OCI-LY1 (cell line): ENCODE measurements around the gene PRG2.

ENCODE experiments used
- H2AFZ ChIP-seq: fragments of 200-600 bp; sonication (generic), shearing (Covaris generic); 2 replicates; pipeline ENCODE4 v1.6.0; 2014; ENCODE audit warnings: antibody characterized with exemption, mild to moderate bottlenecking, low read length
- H3F3A ChIP-seq: fragments of 200-600 bp; sonication (generic), shearing (Covaris generic); 2 replicates; pipeline ENCODE4 v1.6.0; 2014; ENCODE audit warnings: mild to moderate bottlenecking, antibody characterized with exemption, low read length, moderate library complexity; ENCODE audit not compliant: insufficient read depth
- H3K27ac ChIP-seq: fragments of 200-600 bp; sonication (generic); 2 replicates; pipeline ENCODE4 v1.5.1; 2014; ENCODE audit warnings: low read length, mixed run types, mild to moderate bottlenecking, low read depth; ENCODE audit not compliant: poor library complexity, severe bottlenecking
- H3K27me3 ChIP-seq: fragments of 200-600 bp; sonication (generic); 2 replicates; pipeline ENCODE4 v1.6.0; 2014; ENCODE audit warnings: antibody characterized with exemption, mild to moderate bottlenecking, low read length, moderate library complexity; ENCODE audit not compliant: insufficient read depth
- H3K36me3 ChIP-seq: fragments of 200-600 bp; sonication (generic); 2 replicates; pipeline ENCODE4 v1.6.1; 2014; ENCODE audit warnings: mild to moderate bottlenecking, antibody characterized with exemption, low read length, moderate library complexity, mixed read lengths; ENCODE audit not compliant: insufficient read depth
- H3K4me1 ChIP-seq: fragments of 200-600 bp; sonication (generic); 2 replicates; pipeline ENCODE4 v1.5.1; 2014; ENCODE audit warnings: mild to moderate bottlenecking, low read length, moderate library complexity; ENCODE audit not compliant: insufficient read depth, severe bottlenecking
- H3K4me2 ChIP-seq: fragments of 200-600 bp; sonication (generic), shearing (Covaris generic); 2 replicates; pipeline ENCODE4 v1.6.1; 2014; ENCODE audit warnings: low read length
- H3K4me3 ChIP-seq: fragments of 200-600 bp; sonication (generic); 2 replicates; pipeline ENCODE4 v1.5.1; 2014; ENCODE audit warnings: low read length, low read depth, mild to moderate bottlenecking, mixed read lengths; ENCODE audit not compliant: poor library complexity, severe bottlenecking
- H3K79me2 ChIP-seq: fragments of 200-600 bp; shearing (Covaris generic); 2 replicates; pipeline ENCODE4 v1.6.1; 2016; ENCODE audit warnings: mixed run types, low read length, mixed read lengths; ENCODE audit not compliant: insufficient read depth
- H3K9ac ChIP-seq: fragments of 200-600 bp; sonication (generic), shearing (Covaris generic); 2 replicates; pipeline ENCODE4 v1.6.1; 2014; ENCODE audit warnings: mild to moderate bottlenecking, low read length, mixed read lengths
- H3K9me2 ChIP-seq: fragments of 200-600 bp; sonication (generic), shearing (Covaris generic); 2 replicates; pipeline ENCODE4 v1.6.1; 2014; ENCODE audit warnings: low read depth, mild to moderate bottlenecking, low read length, mixed read lengths
- H3K9me3 ChIP-seq: fragments of 200-600 bp; shearing (Covaris generic); 2 replicates; pipeline ENCODE4 v1.6.1; 2014; ENCODE audit warnings: low read length, mixed read lengths
- H4K20me1 ChIP-seq: fragments of 200-600 bp; sonication (generic), shearing (Covaris generic); 2 replicates; pipeline ENCODE4 v1.6.0; 2016; ENCODE audit warnings: mild to moderate bottlenecking, low read length; ENCODE audit not compliant: insufficient read depth
- EZH2 ChIP-seq: fragments of 200-600 bp; sonication (generic), shearing (Covaris generic); IDR thresholded peaks from 2 replicates; pipeline ENCODE4 v1.8.0; 2017; ENCODE audit warnings: borderline replicate concordance, mixed run types, mild to moderate bottlenecking, antibody characterized with exemption, low read length, moderate library complexity, mixed read lengths
- TF ChIP-seq, protein P1 (sequence below): fragments of 200-600 bp; sonication (generic), shearing (Covaris generic); IDR thresholded peaks from 2 replicates; pipeline ENCODE4 v1.5.1; 2017; ENCODE audit warnings: mild to moderate bottlenecking, antibody characterized with exemption, low read length, moderate library complexity, mixed read lengths

The PRG2 gene

DNA sequence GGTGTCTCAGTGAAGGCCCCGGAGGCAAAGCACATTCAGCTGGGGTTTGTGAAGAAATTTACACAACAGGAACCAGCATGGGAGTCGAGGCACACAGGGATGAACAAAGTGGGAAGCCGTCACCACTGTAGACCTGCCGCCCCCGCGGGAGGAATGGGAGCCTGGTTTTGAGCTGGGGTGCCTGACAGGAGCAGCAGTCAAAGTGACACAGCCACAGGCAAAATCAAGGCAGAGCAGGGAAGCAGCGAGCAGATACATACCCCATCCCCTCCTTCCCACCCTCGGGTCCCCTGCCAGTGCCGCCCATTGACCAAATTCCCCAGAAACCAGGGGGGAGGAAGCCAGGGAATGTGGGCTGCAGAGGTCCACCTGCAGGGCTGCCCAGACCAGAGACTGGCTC lies 31.5 kb downstream of the PRG2 start:
- no peak overlapping the region for H3K9ac ChIP-seq
- H3K4me1 ChIP-seq: no peaks in the 10 kb centered on the region
- no peaks in the 10 kb centered on the region for H3K27me3 ChIP-seq
- H4K20me1 ChIP-seq: no peaks in the 10 kb centered on the region
- TF ChIP-seq, protein P1, sequence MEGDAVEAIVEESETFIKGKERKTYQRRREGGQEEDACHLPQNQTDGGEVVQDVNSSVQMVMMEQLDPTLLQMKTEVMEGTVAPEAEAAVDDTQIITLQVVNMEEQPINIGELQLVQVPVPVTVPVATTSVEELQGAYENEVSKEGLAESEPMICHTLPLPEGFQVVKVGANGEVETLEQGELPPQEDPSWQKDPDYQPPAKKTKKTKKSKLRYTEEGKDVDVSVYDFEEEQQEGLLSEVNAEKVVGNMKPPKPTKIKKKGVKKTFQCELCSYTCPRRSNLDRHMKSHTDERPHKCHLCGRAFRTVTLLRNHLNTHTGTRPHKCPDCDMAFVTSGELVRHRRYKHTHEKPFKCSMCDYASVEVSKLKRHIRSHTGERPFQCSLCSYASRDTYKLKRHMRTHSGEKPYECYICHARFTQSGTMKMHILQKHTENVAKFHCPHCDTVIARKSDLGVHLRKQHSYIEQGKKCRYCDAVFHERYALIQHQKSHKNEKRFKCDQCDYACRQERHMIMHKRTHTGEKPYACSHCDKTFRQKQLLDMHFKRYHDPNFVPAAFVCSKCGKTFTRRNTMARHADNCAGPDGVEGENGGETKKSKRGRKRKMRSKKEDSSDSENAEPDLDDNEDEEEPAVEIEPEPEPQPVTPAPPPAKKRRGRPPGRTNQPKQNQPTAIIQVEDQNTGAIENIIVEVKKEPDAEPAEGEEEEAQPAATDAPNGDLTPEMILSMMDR: no peak
- TF ChIP-seq EZH2: no peak
- no peak overlapping the region for H3K27ac ChIP-seq
- no peaks in the 10 kb centered on the region for H3K9me3 ChIP-seq
- no peak overlapping the region for H3K4me3 ChIP-seq
- no peaks in the 10 kb centered on the region for H3K79me2 ChIP-seq
- no peaks in the 10 kb centered on the region for H3K9me2 ChIP-seq
- no peaks in the 10 kb centered on the region for H3F3A ChIP-seq
- H3K36me3 ChIP-seq: no peaks in the 10 kb centered on the region
- H2AFZ ChIP-seq: no peak overlapping the region
- no peak overlapping the region for H3K4me2 ChIP-seq

DNA sequence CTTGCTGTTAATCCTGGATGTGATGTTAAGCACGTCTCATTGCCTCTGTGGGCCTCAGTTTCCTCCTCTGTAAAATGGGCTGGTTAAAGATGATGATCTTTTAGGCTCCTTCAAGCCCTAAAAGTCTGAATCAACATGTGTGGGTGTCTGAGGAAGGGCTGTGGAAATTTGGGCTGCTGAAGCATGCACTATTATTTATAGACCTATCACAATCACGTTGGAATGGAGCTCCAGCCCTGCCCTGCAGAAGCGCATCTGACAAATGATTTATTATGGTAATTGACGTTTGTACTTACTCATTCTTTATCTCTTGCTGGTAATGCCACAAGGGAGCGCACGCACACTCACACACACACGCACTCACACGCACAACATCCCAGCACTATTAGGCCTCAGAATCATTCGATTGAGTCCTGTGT lies 31.9 kb downstream of the PRG2 start:
- H3K79me2 ChIP-seq: no peaks in the 10 kb centered on the region
- H3K4me2 ChIP-seq: no peak overlapping the region
- TF ChIP-seq EZH2: no peak
- TF ChIP-seq, protein P1: no peak
- no peaks in the 10 kb centered on the region for H3K9me2 ChIP-seq
- no peaks in the 10 kb centered on the region for H3K4me1 ChIP-seq
- no peak overlapping the region for H2AFZ ChIP-seq
- H3F3A ChIP-seq: no peaks in the 10 kb centered on the region
- no peaks in the 10 kb centered on the region for H3K9me3 ChIP-seq
- H3K4me3 ChIP-seq: no peak overlapping the region
- no peak overlapping the region for H3K9ac ChIP-seq
- no peaks in the 10 kb centered on the region for H3K36me3 ChIP-seq
- no peaks in the 10 kb centered on the region for H3K27me3 ChIP-seq
- H4K20me1 ChIP-seq: no peaks in the 10 kb centered on the region
- no peak overlapping the region for H3K27ac ChIP-seq

DNA sequence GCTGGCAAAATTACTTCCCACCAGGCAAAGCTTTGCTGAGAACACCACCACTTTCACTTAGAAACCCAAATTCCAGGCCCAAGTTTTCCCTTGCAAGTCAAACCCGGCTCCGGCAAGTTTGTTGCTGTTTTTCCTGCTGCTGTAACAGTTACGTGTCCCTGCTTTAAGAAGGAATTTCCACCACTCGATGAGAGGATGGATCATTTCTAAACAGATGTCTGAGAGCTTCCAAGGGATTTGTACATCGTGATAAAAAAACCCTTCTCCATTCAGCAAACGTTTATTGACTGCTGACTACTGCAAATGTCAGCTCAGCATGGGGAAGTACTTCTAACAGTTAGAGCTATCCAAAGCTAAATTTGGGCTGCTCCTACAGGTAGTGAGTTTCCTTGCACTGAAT lies 32.6 kb downstream of the PRG2 start:
- no peak overlapping the region for H2AFZ ChIP-seq
- no peaks in the 10 kb centered on the region for H4K20me1 ChIP-seq
- no peaks in the 10 kb centered on the region for H3K36me3 ChIP-seq
- H3K9ac ChIP-seq: no peak overlapping the region
- no peak for TF ChIP-seq EZH2
- TF ChIP-seq, protein P1: no peak
- H3K4me1 ChIP-seq: no peaks in the 10 kb centered on the region
- H3F3A ChIP-seq: no peaks in the 10 kb centered on the region
- no peak overlapping the region for H3K4me3 ChIP-seq
- no peaks in the 10 kb centered on the region for H3K9me3 ChIP-seq
- H3K79me2 ChIP-seq: no peaks in the 10 kb centered on the region
- H3K27me3 ChIP-seq: no peaks in the 10 kb centered on the region
- no peaks in the 10 kb centered on the region for H3K9me2 ChIP-seq
- H3K4me2 ChIP-seq: no peak overlapping the region
- no peak overlapping the region for H3K27ac ChIP-seq
